ENCODE measurements around the gene CEMIP.

CEMIP gene

GRCh38 chr15:80918196-80918783 lies 139.1 kb downstream of the CEMIP start:
- no peak for DNase-seq (ENCODE audit: low read depth)
- TF ChIP-seq, protein P1, sequence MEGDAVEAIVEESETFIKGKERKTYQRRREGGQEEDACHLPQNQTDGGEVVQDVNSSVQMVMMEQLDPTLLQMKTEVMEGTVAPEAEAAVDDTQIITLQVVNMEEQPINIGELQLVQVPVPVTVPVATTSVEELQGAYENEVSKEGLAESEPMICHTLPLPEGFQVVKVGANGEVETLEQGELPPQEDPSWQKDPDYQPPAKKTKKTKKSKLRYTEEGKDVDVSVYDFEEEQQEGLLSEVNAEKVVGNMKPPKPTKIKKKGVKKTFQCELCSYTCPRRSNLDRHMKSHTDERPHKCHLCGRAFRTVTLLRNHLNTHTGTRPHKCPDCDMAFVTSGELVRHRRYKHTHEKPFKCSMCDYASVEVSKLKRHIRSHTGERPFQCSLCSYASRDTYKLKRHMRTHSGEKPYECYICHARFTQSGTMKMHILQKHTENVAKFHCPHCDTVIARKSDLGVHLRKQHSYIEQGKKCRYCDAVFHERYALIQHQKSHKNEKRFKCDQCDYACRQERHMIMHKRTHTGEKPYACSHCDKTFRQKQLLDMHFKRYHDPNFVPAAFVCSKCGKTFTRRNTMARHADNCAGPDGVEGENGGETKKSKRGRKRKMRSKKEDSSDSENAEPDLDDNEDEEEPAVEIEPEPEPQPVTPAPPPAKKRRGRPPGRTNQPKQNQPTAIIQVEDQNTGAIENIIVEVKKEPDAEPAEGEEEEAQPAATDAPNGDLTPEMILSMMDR (conservative IDR thresholded peaks at IDR 0.05; ENCODE audit: control insufficient read depth, insufficient read depth, low read depth, low read length), result no peak
- no peak overlapping the region for H3K4me3 ChIP-seq (ENCODE audit: control insufficient read depth, low read depth, low read length)

DNA sequence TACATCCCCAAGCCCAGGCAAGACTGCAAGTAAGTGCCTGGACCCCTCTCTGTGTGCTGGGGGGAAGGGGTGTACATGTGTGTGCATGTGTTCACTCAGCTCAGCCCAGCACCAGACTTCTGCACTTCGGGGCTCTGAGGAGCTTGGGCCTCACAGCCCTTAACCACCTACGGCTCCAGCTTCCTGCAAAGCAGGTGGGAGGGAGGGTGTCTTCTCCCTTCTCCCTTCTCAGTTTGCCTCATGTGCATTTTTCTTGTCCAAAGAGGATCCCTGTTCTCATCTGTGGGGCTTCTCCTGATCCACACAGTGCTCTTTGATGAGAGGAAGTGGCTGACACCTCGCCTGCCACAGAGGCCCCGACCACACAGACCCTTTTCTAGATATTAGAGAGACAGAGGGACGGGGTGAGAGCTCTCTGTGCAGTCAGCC lies 141.1 kb downstream of the CEMIP start:
- H3K4me3 ChIP-seq (ENCODE audit: control insufficient read depth, low read depth, low read length), result no peak overlapping the region
- TF ChIP-seq, protein P1 (conservative IDR thresholded peaks at IDR 0.05; ENCODE audit: control insufficient read depth, insufficient read depth, low read depth, low read length), result no peak
- DNase-seq (ENCODE audit: low read depth), result no peak

DNA sequence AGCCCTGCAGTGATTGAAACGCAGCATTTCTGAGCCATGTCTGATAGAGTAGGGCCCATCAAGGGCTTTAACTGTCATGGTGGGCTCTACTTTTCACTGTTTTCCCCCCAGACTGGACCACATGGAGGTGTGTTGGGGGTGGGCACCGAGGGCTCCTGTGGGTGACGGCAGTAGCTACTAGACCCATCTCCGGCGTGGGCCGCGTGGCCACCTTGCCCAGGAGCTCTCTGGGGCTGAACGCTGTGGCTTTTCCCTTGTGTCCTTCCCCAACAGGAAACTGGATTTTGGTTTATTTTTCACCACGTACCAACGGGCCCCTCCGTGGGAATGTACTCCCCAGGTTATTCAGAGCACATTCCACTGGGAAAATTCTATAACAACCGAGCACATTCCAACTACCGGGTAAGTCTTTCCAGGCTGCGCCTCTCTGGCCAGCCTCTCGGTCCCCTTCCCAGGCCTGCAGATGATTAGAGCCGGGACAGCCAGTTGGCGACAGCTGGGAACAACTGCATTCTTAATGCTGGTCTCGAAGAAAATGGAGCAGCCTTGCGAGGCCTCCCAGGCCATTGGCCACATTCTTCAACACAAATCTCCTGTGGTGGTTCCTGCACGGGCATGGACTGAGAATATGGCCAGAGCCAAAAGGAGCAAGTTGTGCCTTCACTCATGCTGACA lies 142.7 kb downstream of the CEMIP start:
- DNase-seq (ENCODE audit: low read depth), result no peak
- TF ChIP-seq, protein P1 (conservative IDR thresholded peaks at IDR 0.05; ENCODE audit: control insufficient read depth, insufficient read depth, low read depth, low read length), result no peak
- H3K4me3 ChIP-seq (ENCODE audit: control insufficient read depth, low read depth, low read length), result no peak overlapping the region

GRCh38 chr15:80923668-80924067 lies 144.5 kb downstream of the CEMIP start:
- TF ChIP-seq, protein P1 (conservative IDR thresholded peaks at IDR 0.05; ENCODE audit: control insufficient read depth, insufficient read depth, low read depth, low read length), result no peak
- peak; percentile 33 for DNase-seq (ENCODE audit: low read depth)
- H3K4me3 ChIP-seq (ENCODE audit: control insufficient read depth, low read depth, low read length), result no peak overlapping the region

DNA sequence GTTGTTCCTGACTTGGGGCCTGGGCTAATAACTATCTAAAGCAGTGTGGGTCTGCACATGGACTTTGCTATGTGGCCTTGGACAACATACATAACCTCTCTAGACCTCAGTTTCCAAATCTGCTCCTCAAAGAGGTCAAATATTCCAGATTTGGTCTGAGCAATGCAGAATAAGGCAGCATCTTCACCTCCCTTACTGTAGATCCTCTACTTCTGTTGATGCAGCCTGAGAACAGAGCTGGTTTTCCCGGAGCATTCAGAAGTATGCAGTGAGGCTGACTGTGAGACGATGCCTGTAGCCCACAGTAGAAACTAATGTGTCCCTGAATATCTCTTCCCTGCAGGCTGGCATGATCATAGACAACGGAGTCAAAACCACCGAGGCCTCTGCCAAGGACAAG lies 145.1 kb downstream of the CEMIP start:
- DNase-seq (ENCODE audit: low read depth), result no peak
- no peak overlapping the region for H3K4me3 ChIP-seq (ENCODE audit: control insufficient read depth, low read depth, low read length)
- TF ChIP-seq, protein P1 (conservative IDR thresholded peaks at IDR 0.05; ENCODE audit: control insufficient read depth, insufficient read depth, low read depth, low read length), result no peak

DNA sequence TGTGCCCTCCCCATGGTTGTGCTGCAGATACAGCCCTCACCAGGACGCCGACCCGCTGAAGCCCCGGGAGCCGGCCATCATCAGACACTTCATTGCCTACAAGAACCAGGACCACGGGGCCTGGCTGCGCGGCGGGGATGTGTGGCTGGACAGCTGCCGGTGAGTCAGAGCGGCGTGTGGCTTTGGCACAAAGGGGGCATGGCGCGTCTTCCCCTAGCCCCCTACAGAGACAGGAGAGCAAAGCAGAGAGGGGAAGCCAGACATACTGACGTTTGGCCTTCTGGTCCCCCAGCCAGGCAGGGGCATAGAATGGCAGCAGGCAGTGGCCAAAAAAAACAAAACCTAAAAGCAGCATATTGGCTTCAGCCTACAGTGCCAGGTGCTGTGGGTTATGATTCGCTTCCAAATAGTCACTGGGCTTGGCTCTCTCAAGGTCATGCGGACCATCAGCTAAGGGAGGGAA lies 146.5 kb downstream of the CEMIP start:
- TF ChIP-seq, protein P1 (conservative IDR thresholded peaks at IDR 0.05; ENCODE audit: control insufficient read depth, insufficient read depth, low read depth, low read length), result no peak
- no peak overlapping the region for H3K4me3 ChIP-seq (ENCODE audit: control insufficient read depth, low read depth, low read length)
- no peak for DNase-seq (ENCODE audit: low read depth)
